H1 (cell line): Measurements from ENCODE around the gene TPSAB1. TPM values are rescaled to one million over a fixed set of nuclear protein-coding genes. Genes with fewer than 3 reads are reported as not detected.
"Not testable (repeated sequence)": the region's sequence is repeated elsewhere in the genome, so short reads cannot be mapped to it uniquely, and the experiment has no call there.

Source experiments
- CTCF ChIA-PET: fragments of 300-600 bp; sonication (Branson Sonifier 250); formaldehyde crosslinking; loops from one replicate; lab custom pipeline; 2021; ENCODE audit not compliant: partially characterized antibody; lab: Charles Lee
- POLR2A ChIA-PET: fragments of 300-600 bp; sonication (Branson Sonifier 250); formaldehyde crosslinking; loops from one replicate; lab custom pipeline; 2021; ENCODE audit warnings: inconsistent platforms; ENCODE audit not compliant: partially characterized antibody; lab: Charles Lee
- DNase-seq, 2 experiments: peaks; one replicate each; pipeline versions ENCODE4 v3.0.0 to v3.0.0-alpha.2; 2010 to 2022; ENCODE audit warnings: low spot score in 2 of 2, low read depth in 1 of 2, mixed read lengths in 1 of 2
- FAIRE-seq: peaks from 2 replicates; lab custom pipeline; 2011; peaks lifted over from hg19 to GRCh38; lab: Jason Lieb, UNC
- H2AFZ ChIP-seq: 2 replicates; pipeline ENCODE4 v1.8.1; 2012; ENCODE audit warnings: low read length, inconsistent platforms
- H2AK5ac ChIP-seq: 2 replicates; pipeline ENCODE4 v1.6.1; 2013; ENCODE audit warnings: low read depth, low read length
- H2BK120ac ChIP-seq: replicated peaks from 2 replicates; pipeline ENCODE3; 2013; ENCODE audit warnings: low read depth, low read length, inconsistent platforms
- H2BK12ac ChIP-seq: 2 replicates; pipeline ENCODE4 v1.6.1; 2013; ENCODE audit warnings: low read depth, low read length
- H2BK15ac ChIP-seq: 2 replicates; pipeline ENCODE4 v1.6.1; 2013; ENCODE audit warnings: low read length
- H2BK20ac ChIP-seq: 2 replicates; pipeline ENCODE4 v1.6.1; 2013; ENCODE audit warnings: low read length
- H2BK5ac ChIP-seq: 2 replicates; pipeline ENCODE4 v1.6.1; 2013; ENCODE audit warnings: low read depth, low read length
- H3K14ac ChIP-seq: 2 replicates; pipeline ENCODE4 v1.6.1; 2013; ENCODE audit warnings: inconsistent platforms; ENCODE audit not compliant: insufficient read length
- H3K18ac ChIP-seq: 2 replicates; pipeline ENCODE4 v1.6.1; 2013; ENCODE audit warnings: low read length; ENCODE audit errors: extremely low read depth
- H3K23ac ChIP-seq: 2 replicates; pipeline ENCODE4 v1.6.1; 2013; ENCODE audit warnings: inconsistent platforms; ENCODE audit not compliant: insufficient read length
- H3K23me2 ChIP-seq: 2 replicates; pipeline ENCODE4 v1.6.1; 2013; ENCODE audit warnings: low read depth, low read length
- H3K27ac ChIP-seq: 2 replicates; pipeline ENCODE4 v1.6.1; 2011; ENCODE audit warnings: low read depth, low read length, inconsistent platforms
- H3K27me3 ChIP-seq, 4 experiments: replicated peaks in 1 of 4; 1 replicate in 1 of 4; 2 replicates in 3 of 4; pipeline versions ENCODE4 v1.6.1 to v1.8.1; 2011 to 2013; ENCODE audit warnings: low read length in 3 of 4, mild to moderate bottlenecking in 3 of 4, inconsistent platforms in 2 of 4, mixed read lengths in 2 of 4, moderate library complexity in 1 of 4; ENCODE audit not compliant: control insufficient read depth in 3 of 4, insufficient read depth in 3 of 4; ENCODE audit errors: extremely low read depth in 1 of 4
- H3K36me3 ChIP-seq, 4 experiments: 2 replicates each; pipeline versions ENCODE4 v1.6.1 to v1.8.1; 2011 to 2013; ENCODE audit warnings: mild to moderate bottlenecking in 4 of 4, low read length in 3 of 4, moderate library complexity in 2 of 4, control low read depth in 1 of 4, inconsistent platforms in 1 of 4; ENCODE audit not compliant: insufficient read depth in 4 of 4, control insufficient read depth in 2 of 4
- H3K4ac ChIP-seq: replicated peaks from 2 replicates; pipeline ENCODE3; 2013; ENCODE audit warnings: low read length, low read depth, mixed read lengths, inconsistent platforms; ENCODE audit not compliant: insufficient read length
- H3K4me1 ChIP-seq, 4 experiments: replicated peaks in 1 of 4; 1 replicate in 1 of 4; 2 replicates in 3 of 4; pipeline versions ENCODE4 v1.6.1 to v1.8.1; 2011 to 2013; ENCODE audit warnings: low read length in 3 of 4, inconsistent platforms in 2 of 4, mixed read lengths in 1 of 4; ENCODE audit not compliant: insufficient read depth in 4 of 4, control insufficient read depth in 3 of 4
- H3K4me2 ChIP-seq, 2 experiments: 2 replicates each; pipeline versions ENCODE4 v1.6.1 to v1.8.1; 2011 to 2013; ENCODE audit warnings: low read depth in 2 of 2, low read length in 2 of 2, control low read depth in 1 of 2, inconsistent platforms in 1 of 2, mild to moderate bottlenecking in 1 of 2; ENCODE audit not compliant: insufficient read depth in 1 of 2
- H3K4me3 ChIP-seq, 4 experiments: fragments of 200-600, 300-600 bp in 1 of 4; sonication (generic), shearing (Covaris generic), sonication (Bioruptor Twin) in 1 of 4; 2 replicates each; pipeline versions ENCODE4 v1.5.1 to v1.8.1; 2011 to 2016; ENCODE audit warnings: low read length in 4 of 4, low read depth in 3 of 4, control low read depth in 2 of 4, inconsistent platforms in 2 of 4, mild to moderate bottlenecking in 2 of 4, mixed read lengths in 1 of 4, moderate library complexity in 1 of 4; ENCODE audit not compliant: insufficient read depth in 2 of 4; ENCODE audit errors: extremely low read depth in 1 of 4
- H3K56ac ChIP-seq: replicated peaks from 2 replicates; pipeline ENCODE3; 2013; ENCODE audit warnings: low read depth, mild to moderate bottlenecking, mixed read lengths, low read length, inconsistent platforms; ENCODE audit not compliant: insufficient read length
- H3K79me1 ChIP-seq: 2 replicates; pipeline ENCODE4 v1.6.1; 2013; ENCODE audit warnings: low read depth, low read length, control low read depth
- H3K79me2 ChIP-seq, 2 experiments: 2 replicates each; pipeline versions ENCODE4 v1.6.1 to v1.8.1; 2012 to 2013; ENCODE audit warnings: low read length in 2 of 2, mild to moderate bottlenecking in 2 of 2, inconsistent platforms in 1 of 2; ENCODE audit not compliant: insufficient read depth in 2 of 2, control insufficient read depth in 1 of 2
- H3K9ac ChIP-seq, 4 experiments: replicated peaks in 1 of 4; 1 replicate in 1 of 4; 2 replicates in 3 of 4; pipeline versions ENCODE4 v1.6.1 to v1.8.1; 2011 to 2013; ENCODE audit warnings: low read depth in 3 of 4, low read length in 3 of 4, control low read depth in 2 of 4, mild to moderate bottlenecking in 2 of 4, moderate library complexity in 2 of 4, inconsistent platforms in 1 of 4; ENCODE audit errors: extremely low read depth in 1 of 4
- H3K9me3 ChIP-seq, 2 experiments: 2 replicates each; pipeline versions ENCODE4 v1.6.1 to v1.8.1; 2012 to 2013; ENCODE audit warnings: mild to moderate bottlenecking in 2 of 2, moderate library complexity in 2 of 2, control low read depth in 1 of 2, inconsistent platforms in 1 of 2, low read depth in 1 of 2, low read length in 1 of 2, mixed read lengths in 1 of 2; ENCODE audit not compliant: insufficient read depth in 2 of 2
- H4K20me1 ChIP-seq, 2 experiments: replicated peaks in 1 of 2; 2 replicates each; pipeline versions ENCODE3 to v1.8.1; 2011 to 2013; ENCODE audit warnings: inconsistent platforms in 2 of 2, low read length in 2 of 2, mild to moderate bottlenecking in 1 of 2; ENCODE audit not compliant: insufficient read depth in 2 of 2, control insufficient read depth in 1 of 2
- H4K5ac ChIP-seq: 2 replicates; pipeline ENCODE4 v1.6.1; 2013; ENCODE audit warnings: low read length, low read depth, mixed read lengths, inconsistent platforms; ENCODE audit not compliant: insufficient read length
- H4K8ac ChIP-seq: 2 replicates; pipeline ENCODE4 v1.8.0; 2013; ENCODE audit warnings: mild to moderate bottlenecking, moderate library complexity, low read length, inconsistent platforms; ENCODE audit not compliant: insufficient read depth; ENCODE audit errors: extremely low read depth
- H4K91ac ChIP-seq: replicated peaks from 2 replicates; pipeline ENCODE3; 2013; ENCODE audit warnings: low read length, mixed read lengths, inconsistent platforms; ENCODE audit not compliant: insufficient read length
- WGBS, 2 experiments: shearing (Covaris generic) in 1 of 2; methylation state at CpG; one replicate each; pipeline versions ENCODE4 v1.1.6 to v1.1.7; 2013 to 2015; ENCODE audit warnings: low lambda C conversion rate in 2 of 2, mixed read lengths in 2 of 2, inconsistent platforms in 1 of 2, low coverage in 1 of 2, missing lambda C conversion rate in 1 of 2; ENCODE audit not compliant: insufficient replicate concordance in 2 of 2, insufficient coverage in 1 of 2, insufficient read length in 1 of 2; ENCODE audit errors: extremely low coverage in 1 of 2, missing lambda C conversion rate in 1 of 2; 5-methylcytosine and 5-hydroxymethylcytosine counted together
- polyA plus RNA-seq, 7 experiments: library from polyadenylated mRNA; depleted of rRNA in 3 of 7; stranded (reverse) in 5 of 7; unstranded in 2 of 7; fragments of >200 nt in 5 of 7; fragments of 200-250 nt in 2 of 7; gene quantifications; 1 replicate in 5 of 7; 2 replicates in 1 of 7; 4 replicates in 1 of 7; pipeline versions ENCODE4 v1.2.1 to v1.2.3, GENCODE V29; 2011 to 2013; ENCODE audit warnings: missing spikeins in 2 of 7, mixed read lengths in 2 of 7
- total RNA-seq: library from RNA; stranded (reverse); fragmentation: NEBNext Ultra II Directional; extraction: Animal tissue kit (Norgen Biotek cat#: 25700); gene quantifications from 2 replicates; pipeline ENCODE4 v1.2.1, GENCODE V29; 2021

TPSAB1 gene
- total and polyA plus RNA-seq, 2 of the 8 experiments (the other 6 are each of a cell fraction or from before 2014, with no cell fraction given), result 0.09 TPM; not detected in 1

- H2BK12ac ChIP-seq, H3K23me2 ChIP-seq, H2BK20ac ChIP-seq, H4K20me1 ChIP-seq, H3K9me3 ChIP-seq, H3K4ac ChIP-seq, CTCF ChIA-PET, DNase-seq, H2BK15ac ChIP-seq, H3K4me2 ChIP-seq, H3K23ac ChIP-seq, H3K56ac ChIP-seq, H3K36me3 ChIP-seq, FAIRE-seq, H2BK5ac ChIP-seq, H2AFZ ChIP-seq, H4K5ac ChIP-seq, H3K18ac ChIP-seq, H3K14ac ChIP-seq, H2AK5ac ChIP-seq, H3K79me2 ChIP-seq, H3K4me1 ChIP-seq, H3K9ac ChIP-seq, POLR2A ChIA-PET, H4K91ac ChIP-seq, H3K79me1 ChIP-seq, H3K4me3 ChIP-seq, H3K27ac ChIP-seq, H4K8ac ChIP-seq, H3K27me3 ChIP-seq, H2BK120ac ChIP-seq: not testable (repeated sequence)
- no CpG with 5 or more reads among the region's 47 CpGs for WGBS, 2 experiments
Observed at GRCh38 chr16:1253701-1254364, 13.3 kb downstream of the TPSAB1 start.

GRCh38 chr16:1254821-1255220 lies 14.3 kb downstream of the TPSAB1 start:
- H4K20me1 ChIP-seq, H3K23me2 ChIP-seq, FAIRE-seq, H3K9me3 ChIP-seq, H4K8ac ChIP-seq, H3K14ac ChIP-seq, H3K79me2 ChIP-seq, H2BK15ac ChIP-seq, H2BK12ac ChIP-seq, H2AFZ ChIP-seq, H3K18ac ChIP-seq, H3K4ac ChIP-seq, H4K91ac ChIP-seq, H2BK120ac ChIP-seq, H3K4me3 ChIP-seq, H3K27ac ChIP-seq, H3K23ac ChIP-seq, H3K36me3 ChIP-seq, H3K4me1 ChIP-seq, H4K5ac ChIP-seq, H2AK5ac ChIP-seq, DNase-seq, H3K56ac ChIP-seq, H2BK5ac ChIP-seq, H3K79me1 ChIP-seq, H2BK20ac ChIP-seq, H3K9ac ChIP-seq, H3K4me2 ChIP-seq, POLR2A ChIA-PET: not testable (repeated sequence)
- peaks cover 0 to 10% (median 6%) of the 10 kb centered on the region in 4 experiments; a peak in 4 of 7 replicates for H3K27me3 ChIP-seq
- no CpG with 5 or more reads among the region's 3 CpGs for WGBS, 2 experiments
- CTCF ChIA-PET, result interaction anchor here (0.6 kb wide), 2 partner anchors 103 to 1774 kb away, joined by 3 read pairs; no protein-coding TSS in a partner anchor
